Right lung (tissue), 5 donors: ENCODE measurements around the gene ESRRA. TPM values are rescaled to one million over a fixed set of nuclear protein-coding genes. Genes with fewer than 3 reads are reported as not detected.
A peak's percentile ranks its signal among the peaks of the same experiment; 100 is the strongest.

Experiments used
- DNase-seq, 2 donors: peaks; one replicate each; pipeline ENCODE4 v3.0.0-alpha.2; 2013
- polyA plus RNA-seq, 5 donors: library from polyadenylated mRNA; unstranded; fragments of 120-200 nt; gene quantifications; one replicate each; pipeline versions ENCODE4 v1.2.1 to v1.2.3, GENCODE V29; 2013; ENCODE audit warnings: inconsistent platforms in 1 of 5, low replicate concordance in 1 of 5; ENCODE audit not compliant: insufficient read length in 5 of 5, insufficient read depth in 1 of 5

The ESRRA gene
- polyA plus RNA-seq, 5 donors = 6.9 to 21.0 (median 12.4) TPM

- DNase-seq = no peak
Observed at GRCh38 chr11:64290352-64291261, 14.7 kb upstream of the ESRRA start.

GRCh38 chr11:64291262-64291751 lies 14.0 kb upstream of the ESRRA start, which contains the start of gene KCNK4:
KCNK4 (plus strand) TSS chr11:64291302; CDS start chr11:64293019, 1,717 bp downstream.
- DNase-seq = no peak

GRCh38 chr11:64291752-64292459 lies 13.4 kb upstream of the ESRRA start:
- DNase-seq = no peak

GRCh38 chr11:64292460-64293254 lies 12.7 kb upstream of the ESRRA start:
- DNase-seq = no peak

GRCh38 chr11:64294774-64295173 lies 10.6 kb upstream of the ESRRA start:
- DNase-seq = no peak

- no peak for DNase-seq
Observed at GRCh38 chr11:64295760-64296159, 9.6 kb upstream of the ESRRA start.

GRCh38 chr11:64296236-64296635 lies 9.1 kb upstream of the ESRRA start:
- DNase-seq = no peak

- DNase-seq = no peak
Observed at GRCh38 chr11:64296830-64297698, 8.3 kb upstream of the ESRRA start.

GRCh38 chr11:64297699-64298358 lies 7.5 kb upstream of the ESRRA start:
- DNase-seq = no peak

GRCh38 chr11:64298966-64299846 lies 6.1 kb upstream of the ESRRA start:
- no peak for DNase-seq

GRCh38 chr11:64299847-64300648 lies 5.3 kb upstream of the ESRRA start, which contains the start of gene CATSPERZ:
CATSPERZ (plus strand) TSS chr11:64300358; CDS start chr11:64300411, 53 bp downstream.
- no peak for DNase-seq

- no peak for DNase-seq
Observed at GRCh38 chr11:64303109-64304031, 2.0 kb upstream of the ESRRA start.

- no peak for DNase-seq
Observed at GRCh38 chr11:64304032-64304315, 1.4 kb upstream of the ESRRA start.

- DNase-seq = peak; percentile 76 to 79
Observed at GRCh38 chr11:64304316-64305072, 830 bp upstream of the ESRRA start.

GRCh38 chr11:64305691-64306562 lies 603 bp downstream of the ESRRA start:
- DNase-seq = no peak

- no peak for DNase-seq
Observed at GRCh38 chr11:64306563-64306875, 1.2 kb downstream of the ESRRA start.
